Activated CD4-positive, alpha-beta T cell treated with anti-CD3 and anti-CD28 coated beads, Interleukin-2, amount 50 U/mL, for 4 hours (primary cell): ENCODE measurements around the gene TRAPPC6A.
"Not testable (repeated sequence)": the region's sequence is repeated elsewhere in the genome, so short reads cannot be mapped to it uniquely, and the experiment has no call there.

ENCODE experiments used
- DNase-seq, 2 experiments: peaks; one replicate each; pipeline ENCODE4 v3.0.0-alpha.2; 2020

TRAPPC6A gene

DNA sequence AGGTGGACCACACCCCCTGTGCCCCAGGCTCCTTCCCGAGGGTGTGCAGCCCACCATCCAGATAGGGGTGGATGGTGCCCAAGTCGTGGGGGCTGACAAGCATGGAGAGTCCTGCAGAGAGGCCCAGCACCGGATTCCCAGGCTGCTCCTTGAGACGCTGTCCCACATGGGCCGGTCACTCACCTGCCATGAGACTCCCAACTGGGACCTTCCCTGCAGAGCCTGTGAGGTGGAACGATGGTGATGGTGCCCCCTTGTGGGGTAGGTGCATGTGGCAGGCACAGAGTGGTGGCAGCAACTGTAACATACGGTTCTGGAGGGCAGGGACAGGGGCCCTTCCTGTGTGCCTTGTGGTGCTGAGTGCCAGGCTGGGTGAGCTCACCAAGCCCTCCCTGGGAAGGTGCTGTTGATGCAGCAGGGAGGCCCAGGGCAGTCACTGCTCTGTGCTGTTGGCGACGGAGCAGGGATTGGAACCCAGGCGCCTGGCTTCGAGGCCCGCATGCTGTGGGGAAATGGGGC, 52.0 kb downstream of the TRAPPC6A start:
- DNase-seq: peak; percentile 60 to 63

GRCh38 chr19:45125360-45125759, 52.7 kb downstream of the TRAPPC6A start:
- DNase-seq: no peak

DNA sequence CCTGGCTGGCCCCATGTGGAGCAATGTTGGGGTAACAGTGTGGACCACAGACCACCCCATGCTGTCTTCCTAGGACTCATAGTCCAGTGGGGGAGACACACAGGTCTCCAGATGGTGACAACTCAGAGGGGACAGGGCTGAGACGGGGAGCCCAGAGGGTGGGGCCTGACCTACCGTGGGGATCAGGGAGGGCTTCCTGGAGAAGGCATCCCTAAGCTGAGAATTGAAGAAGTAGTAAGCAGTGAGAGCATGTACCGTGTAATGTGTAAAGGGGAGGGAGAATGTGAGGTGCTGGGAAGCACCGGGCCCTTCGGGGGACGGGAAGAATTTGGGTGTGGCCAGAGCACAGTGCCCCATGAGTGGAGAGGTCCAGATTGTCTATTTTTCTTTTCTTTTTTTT, 54.0 kb downstream of the TRAPPC6A start:
- DNase-seq: no peak

GRCh38 chr19:45123440-45123850, 54.6 kb downstream of the TRAPPC6A start:
- DNase-seq: no peak

DNA sequence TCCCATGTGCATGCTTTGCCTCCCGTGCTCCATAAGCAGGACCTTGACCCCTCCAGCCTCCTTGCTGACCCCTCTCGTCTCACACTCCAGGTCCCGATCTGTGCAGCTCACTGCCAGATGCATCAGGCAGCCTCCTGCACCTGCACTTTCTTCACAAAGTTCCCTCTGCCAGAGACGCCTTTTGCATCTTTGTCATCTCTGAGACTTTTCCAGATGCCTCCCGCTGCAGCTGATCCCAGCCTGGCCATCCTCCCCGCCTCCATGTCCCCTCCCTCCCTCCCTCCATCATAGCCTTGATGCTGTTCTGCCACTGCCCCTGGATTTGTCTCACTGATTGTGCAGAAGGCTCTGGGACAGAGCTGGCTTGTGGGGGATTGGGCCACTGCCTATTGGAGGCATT, 55.2 kb downstream of the TRAPPC6A start:
- no peak for DNase-seq

GRCh38 chr19:45121827-45122345, 56.2 kb downstream of the TRAPPC6A start:
- DNase-seq: no peak

DNA sequence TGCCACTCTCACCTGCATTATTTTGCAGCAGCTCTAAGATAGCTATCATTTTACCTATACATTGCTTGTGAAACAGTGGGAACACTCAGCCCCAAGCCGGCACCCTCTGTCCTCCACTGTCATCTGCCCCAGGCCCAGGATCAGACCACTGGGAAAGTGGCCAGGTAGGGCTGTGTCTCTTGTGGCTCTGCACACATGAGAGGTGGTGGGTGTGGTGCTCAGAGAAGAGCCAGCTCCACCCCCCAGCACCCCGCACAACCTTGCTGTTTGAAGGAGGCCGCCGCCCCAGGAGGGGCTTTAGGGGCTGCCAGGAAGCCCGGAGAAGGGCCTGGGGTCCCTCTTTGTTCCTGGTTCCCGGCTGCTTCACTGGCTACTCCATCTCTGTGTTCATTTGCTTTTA, 58.5 kb downstream of the TRAPPC6A start:
- DNase-seq: no peak

GRCh38 chr19:45118591-45119355, 59.3 kb downstream of the TRAPPC6A start:
- not testable (repeated sequence) for DNase-seq

GRCh38 chr19:45118106-45118505, 59.9 kb downstream of the TRAPPC6A start:
- DNase-seq: no peak

DNA sequence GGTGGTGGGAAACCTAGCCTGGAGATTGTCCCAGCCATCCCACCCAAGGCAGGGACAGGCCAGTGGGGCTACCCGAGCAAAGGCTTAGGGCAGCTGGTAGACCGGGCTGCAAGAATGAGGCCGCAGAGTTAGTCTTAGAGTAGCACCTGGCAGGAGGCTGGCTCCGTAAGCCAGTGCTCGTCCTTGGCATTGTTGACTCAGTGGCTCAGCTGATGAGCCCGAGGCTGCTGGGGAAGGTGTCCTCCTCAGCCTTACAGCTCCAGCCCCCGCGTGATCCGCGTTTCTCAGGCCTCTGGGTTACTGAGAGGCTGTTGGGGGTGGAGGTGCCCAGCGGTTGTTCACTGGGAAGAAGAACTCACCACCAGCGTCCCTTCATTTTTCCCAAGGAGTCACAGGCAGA, 60.4 kb downstream of the TRAPPC6A start:
- DNase-seq: no peak

GRCh38 chr19:45117167-45117594, 60.9 kb downstream of the TRAPPC6A start:
- DNase-seq: peak; percentile 44 to 59

DNA sequence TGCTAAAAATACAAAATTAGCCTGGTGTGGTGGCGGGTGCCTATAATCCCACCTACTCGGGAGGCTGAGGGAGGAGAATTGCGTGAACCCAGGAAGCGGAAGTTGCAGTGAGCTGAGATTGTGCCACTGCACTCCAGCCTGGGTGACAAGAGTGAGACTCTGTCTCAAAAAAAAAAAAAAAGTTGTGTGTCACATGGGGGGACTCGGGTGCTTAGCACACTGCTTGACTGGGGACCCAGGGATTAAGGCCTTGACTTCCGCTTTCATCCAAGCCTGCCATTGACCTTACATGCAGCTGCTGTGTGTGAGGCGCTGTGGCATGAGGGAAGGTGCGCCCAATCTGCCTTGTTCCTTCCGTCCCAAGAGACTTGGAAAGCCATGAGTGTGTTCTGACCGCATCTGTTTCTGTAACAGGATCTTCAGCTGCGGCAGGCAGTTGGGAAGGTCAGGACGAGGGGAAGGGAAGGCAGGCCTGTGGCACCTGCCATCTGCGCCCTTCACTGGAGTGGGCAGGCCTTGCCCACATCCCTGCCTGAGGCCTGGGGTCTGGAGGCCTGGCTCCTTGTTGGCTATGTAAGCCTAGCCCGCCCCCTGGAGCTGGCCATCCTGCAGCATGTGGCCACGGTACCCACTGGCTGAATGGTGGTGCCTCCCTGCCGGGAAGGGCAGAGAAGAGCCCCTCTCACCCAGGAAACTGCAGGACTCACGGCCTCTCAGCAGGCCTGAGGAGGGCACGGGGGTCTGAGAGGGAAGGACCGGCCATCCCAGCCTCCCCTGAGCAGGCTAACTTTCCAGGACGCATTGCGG, 62.0 kb downstream of the TRAPPC6A start:
- no peak for DNase-seq

- DNase-seq: no peak
Observed at GRCh38 chr19:45114116-45114515, 63.9 kb downstream of the TRAPPC6A start.

DNA sequence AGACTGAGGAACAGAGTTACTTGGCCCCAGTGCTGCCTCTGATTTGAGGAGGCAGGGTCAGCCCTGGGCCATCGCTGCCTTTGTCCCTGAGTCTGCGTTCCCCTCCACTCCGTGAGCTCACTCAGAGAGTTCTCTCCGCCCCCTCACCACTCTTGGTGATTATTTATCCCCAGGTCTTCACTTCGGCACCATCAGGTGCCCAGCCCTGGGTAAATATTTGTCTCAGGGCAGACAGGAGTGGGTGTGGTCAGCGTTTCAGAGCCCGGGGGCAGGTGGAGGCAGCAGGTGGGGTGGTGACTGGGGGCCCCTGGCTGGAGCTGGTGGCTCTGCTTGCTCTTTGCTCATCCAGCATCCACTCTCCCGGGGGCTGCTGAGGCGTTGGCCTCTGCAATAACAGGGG, 64.4 kb downstream of the TRAPPC6A start:
- no peak for DNase-seq
